GM18870 (cell line): ENCODE data around the gene ECPAS.
"Not testable (repeated sequence)": the region's sequence is repeated elsewhere in the genome, so short reads cannot be mapped to it uniquely, and the experiment has no call there.

Experiments
- ATAC-seq: cut with Tn5 transposase; IDR thresholded peaks from one replicate; pipeline ENCODE4 v1.9.1; 2021; ENCODE audit warnings: moderate library complexity; ENCODE audit not compliant: unreplicated experiment

ECPAS gene

DNA sequence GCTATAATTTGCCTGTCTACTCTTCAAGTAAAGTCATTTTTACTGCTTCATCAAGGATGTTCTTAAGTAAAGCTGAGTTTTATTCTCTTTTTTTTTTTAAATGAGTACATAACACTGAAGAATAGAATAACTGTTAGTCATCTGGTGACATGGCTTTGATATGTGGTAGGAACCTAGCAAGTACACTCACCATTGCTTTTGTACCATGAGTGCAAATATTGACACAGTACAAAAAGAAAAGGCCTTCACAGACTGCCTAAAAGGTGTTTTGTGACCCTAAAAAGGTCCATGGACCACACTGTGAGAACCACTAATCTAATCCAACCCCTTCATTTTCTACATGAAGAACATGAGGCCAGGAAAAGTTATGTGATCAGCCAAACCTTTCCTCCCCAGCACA, 55.0 kb downstream of the ECPAS start:
- ATAC-seq = no peak

DNA sequence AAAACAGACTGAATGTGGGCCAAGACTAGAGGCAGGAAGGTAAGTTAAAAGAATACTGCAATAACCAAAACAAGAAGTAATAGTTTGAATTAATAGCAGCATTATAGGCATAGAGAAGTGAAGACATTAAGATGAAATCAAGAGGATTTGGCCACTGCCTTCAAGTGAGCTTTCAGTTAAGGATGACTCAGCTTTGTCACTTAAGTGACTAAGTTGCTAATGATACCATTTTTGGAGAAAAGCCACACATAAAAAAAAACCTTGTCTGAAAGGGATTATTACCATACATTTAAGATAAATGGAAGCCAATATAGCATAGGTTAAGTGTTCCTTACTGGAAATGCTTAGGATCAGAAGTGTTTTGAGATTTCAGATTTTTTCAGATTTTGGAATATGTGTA, 57.0 kb downstream of the ECPAS start:
- ATAC-seq = no peak

DNA sequence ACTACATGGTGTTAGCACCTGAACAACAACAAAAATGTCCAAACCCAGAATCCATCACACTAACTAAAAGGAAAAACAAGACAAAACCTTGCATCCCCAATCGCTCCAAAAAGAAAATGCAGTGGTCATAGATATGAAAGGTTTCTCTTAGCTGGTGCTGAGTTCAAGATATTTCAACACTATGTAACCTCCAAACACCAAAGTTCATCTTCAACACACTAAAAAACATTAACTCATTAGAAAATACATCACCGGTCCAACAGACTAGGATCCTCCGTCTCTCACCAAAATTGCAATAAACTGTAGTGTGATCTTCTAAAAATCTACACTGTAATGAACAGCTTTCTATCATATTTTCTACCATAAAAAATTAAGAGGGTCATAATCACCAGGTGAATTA, 60.8 kb downstream of the ECPAS start:
- no peak for ATAC-seq

DNA sequence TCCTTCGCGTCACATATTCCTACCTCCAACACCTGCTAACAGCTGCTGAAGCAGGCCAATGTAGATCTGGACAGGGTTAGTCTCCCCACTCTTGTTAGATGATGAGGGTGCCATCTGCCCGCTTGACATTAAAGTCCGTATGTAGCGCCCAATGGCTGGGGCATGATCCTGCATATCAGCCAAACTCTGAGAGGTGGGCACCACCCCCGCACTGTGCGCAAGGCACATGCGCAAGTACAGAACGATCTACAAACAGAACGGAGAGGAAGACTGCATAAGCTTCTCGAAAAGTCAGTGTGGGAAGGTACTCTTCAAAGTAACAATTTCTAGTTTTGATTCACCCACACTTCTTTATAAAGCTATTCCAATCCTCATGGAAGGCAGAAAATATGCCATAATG, 69.8 kb downstream of the ECPAS start:
- ATAC-seq = no peak

DNA sequence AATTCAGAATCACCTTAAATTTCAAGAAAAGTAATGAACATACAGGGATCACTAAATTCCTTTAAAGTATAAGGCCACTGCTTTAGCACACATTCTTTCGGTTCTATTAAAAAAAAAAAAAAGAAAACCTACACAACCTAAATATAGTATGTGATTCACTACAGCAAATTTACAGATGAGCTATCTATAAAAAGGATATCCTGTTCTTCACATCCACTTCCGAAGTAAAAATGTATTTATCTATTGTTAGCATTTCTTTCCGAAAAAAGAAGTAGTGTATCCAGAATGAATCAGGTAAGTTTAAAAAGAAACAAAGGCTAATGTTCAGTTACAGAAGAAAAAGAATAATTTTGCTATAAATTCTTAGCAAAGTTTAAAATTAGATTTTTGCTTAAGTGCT, 70.2 kb downstream of the ECPAS start:
- ATAC-seq = no peak

DNA sequence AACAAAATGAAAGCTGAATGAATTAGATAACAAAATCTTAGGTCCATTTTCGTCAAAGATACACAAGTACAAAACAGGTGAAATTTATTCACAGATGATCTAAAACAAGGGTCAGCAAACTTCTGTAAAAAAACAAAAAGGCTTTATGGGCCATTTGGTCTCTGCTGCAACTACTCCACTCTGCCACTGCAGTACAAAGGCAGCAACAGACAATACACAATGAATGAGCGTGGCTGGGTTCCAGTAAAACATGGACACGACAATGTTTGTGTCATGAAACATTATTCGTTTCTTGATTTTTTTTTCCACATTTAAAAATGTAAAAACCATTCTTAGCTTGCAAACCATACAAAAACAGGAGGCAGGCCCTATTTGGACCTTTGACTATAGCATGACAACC, 71.9 kb downstream of the ECPAS start:
- no peak for ATAC-seq

DNA sequence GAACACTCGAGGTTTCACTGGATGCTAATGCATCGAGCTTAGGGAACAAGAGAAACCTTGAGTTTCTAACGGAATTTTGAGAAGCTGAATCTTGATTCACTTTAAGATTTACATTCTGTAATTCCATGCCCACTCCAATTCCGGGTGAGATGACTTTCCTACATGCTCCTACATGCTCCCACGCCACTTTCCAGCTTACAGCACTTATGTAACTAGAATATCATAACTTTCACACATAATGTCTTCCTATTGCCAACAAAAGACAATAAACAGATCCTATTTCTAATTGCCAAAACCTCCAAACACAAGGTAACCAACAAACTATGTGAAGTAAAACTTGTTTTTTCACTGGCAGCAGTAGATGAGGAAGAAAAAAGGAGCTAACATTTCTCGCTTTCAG, 72.9 kb downstream of the ECPAS start:
- no peak for ATAC-seq

DNA sequence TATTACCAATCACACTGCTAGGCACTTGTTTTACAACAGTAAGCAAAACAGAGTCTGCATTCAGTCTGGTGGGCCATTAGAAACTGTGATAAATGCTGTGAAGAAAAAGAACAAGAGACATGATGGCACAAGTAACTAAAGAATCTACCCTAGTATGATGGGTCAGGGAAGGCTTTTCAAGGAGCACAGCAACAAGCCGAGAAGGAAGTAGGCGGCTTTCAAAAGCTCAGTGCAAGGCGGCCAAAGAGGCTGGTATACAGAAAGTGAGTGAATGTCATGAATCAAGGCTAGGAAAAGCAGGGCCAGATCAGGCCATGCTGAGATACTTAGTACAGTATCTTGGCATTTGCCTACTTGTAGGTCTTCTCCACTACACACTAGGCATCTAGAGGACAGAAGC, 76.4 kb downstream of the ECPAS start:
- no peak for ATAC-seq

DNA sequence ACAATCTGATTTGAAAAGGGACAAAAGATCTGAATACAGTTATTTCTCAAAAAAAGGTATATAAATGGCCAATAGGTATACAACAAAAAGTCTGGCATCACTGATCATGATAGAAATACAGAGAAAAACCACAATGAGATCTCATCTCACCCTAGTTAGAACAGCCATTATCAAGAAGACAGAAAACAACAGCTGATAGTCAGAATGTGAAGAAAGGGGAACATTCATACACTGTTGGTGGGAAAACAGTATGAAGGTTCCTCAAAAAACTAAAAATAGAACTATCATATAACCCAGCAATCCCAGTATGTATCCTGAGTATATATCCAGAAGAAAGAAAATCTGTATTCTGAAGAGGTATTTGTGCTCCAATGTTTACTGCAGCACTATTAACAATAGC, 78.5 kb downstream of the ECPAS start:
- ATAC-seq = no peak

DNA sequence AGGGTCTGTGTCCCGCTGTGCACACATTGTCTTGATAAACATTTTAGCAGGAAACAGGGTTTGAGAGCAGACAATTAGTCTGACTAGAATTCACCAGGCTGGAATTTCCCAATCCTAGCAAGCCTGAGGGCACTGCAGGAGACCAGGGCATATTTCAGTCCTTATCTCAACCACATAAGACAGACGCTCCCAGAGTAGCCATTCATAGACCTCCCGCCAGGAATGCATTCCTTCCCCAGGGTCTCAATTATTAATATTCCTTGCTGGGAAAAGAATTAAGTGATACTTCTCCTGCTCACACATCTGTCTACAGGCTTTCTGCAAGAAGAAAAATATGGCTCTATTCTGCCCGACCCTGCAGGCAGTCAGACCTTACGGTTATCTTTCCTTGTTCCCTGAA, 82.7 kb downstream of the ECPAS start:
- not testable (repeated sequence) for ATAC-seq

DNA sequence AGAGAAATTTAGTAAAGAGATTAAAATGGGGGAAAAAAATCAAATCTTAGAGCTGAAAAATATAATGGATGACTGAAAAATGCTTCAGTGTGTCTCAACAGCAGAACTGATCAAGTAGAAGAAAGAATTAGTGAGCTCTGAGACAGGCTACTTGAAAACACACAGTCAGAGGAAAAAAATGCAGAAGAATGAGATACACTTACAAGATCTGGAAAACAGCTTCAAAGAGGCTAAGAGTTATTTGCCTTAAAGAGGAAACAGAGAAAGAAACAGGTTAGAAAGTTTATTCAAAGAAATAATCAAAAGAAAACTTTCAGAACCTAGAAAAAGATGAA, 83.7 kb downstream of the ECPAS start:
- ATAC-seq = no peak

DNA sequence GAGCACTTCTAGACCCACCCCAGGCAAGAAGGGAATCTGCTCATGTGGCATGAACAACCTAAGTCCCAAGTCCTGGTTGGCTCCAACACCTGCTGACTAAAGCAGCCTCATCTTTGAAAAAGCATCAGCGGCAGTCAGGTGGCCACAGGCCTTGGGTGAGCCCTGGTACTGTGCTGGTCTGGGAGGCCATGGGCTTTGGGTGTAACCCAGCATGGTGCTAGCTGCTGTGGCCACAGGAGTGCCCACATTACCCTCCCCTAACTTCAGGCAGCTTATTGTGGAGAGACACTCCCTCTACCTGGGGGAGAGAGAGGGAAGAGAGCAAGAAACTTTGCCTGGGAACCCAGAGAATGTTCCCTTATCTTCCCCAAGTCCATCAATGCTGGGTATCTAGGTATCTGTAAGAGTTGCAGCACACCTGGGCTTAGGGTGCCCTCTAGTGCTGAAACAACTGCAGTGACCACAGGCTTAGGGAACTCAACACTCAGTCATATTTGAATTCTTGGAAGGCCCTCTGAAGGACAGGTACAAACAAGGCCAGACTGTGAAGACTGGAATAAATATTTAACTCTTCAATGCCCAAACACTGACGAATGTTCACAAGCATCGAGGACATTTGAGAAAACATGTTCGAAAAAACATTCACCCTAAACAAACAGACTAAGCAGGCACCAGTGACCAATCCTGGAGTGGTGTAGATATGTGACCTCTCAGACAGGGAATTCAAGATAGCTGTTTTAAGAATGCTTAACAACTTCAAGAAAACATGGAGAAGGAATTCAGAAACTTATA, 84.2 kb downstream of the ECPAS start:
- ATAC-seq = no peak

DNA sequence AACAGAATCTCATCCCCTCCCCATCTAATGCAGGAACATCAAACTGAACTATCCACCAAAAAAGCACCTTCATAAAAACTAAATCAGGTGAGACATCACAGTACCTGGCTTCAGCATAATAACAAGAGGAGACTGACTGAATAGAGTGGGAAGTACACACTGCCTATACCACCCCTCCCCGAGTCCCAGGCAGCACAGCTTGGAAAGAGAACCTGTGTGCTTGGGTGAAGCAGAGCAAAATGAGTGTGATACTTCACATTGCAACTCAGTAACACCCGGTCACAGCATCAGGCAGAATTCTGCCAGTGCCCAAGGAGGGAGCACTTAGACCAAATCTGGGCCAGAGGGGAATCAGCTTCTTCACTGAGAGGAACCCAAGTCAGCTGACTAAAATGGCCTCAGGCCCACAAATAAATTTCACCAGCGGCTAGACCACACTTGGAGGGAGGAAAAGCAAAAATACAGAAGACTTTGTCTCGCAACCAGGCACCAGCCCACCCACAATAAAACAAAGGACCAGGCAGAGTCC, 84.9 kb downstream of the ECPAS start:
- no peak for ATAC-seq

DNA sequence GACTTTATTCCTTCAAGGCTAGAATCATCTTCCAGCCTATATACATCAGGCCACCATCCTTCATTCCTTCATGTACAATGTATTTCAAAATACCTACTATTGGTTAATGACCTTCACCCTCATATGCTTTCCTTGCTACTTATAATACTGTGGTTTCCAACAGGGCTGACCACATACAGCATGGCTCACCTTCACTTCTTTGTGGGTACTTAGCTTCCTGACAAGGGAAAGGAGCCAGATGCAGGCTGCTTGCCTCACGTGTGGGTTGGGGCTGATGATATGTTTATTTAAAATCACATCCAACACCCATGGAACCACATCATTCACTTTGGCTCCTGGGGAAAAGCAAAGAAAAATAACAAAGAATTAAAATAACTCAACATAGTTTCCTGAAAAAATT, 90.2 kb downstream of the ECPAS start:
- no peak for ATAC-seq

DNA sequence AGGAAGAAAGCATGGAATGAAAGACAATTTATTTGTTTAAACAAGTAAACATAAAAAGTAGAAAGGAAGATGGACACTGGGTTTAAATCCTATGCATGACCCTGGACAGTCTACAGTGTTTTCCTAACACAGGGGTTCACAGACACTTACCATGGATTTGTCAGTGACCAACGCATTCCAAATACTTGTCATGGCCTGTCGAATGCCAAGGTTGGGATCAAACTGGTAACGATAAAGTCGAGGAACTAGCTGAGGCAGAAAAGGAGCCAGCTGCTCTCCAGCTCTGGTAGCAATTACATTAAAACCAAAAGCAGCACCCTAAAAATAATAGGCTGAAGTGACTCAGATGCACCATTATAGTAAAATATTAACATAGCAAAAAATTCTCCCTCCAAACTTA, 94.8 kb downstream of the ECPAS start:
- ATAC-seq = no peak

DNA sequence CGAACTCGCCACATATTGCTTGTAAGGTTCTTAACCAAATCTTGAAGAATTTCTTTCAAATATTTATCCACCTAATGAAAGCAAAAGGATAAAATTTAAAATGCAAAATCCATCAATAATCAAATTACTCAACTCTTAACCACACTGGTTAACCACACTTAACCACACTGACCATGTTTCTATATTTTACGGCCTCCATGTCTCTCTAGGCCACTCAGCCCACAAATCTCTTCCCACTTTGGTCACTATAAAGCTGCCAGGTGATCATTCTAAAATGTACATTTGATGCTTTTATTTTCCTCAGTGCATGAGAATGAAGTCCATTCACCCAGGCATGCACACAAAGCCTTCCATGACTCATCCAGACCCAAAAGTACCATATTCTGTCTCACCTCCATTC, 97.8 kb downstream of the ECPAS start:
- ATAC-seq = no peak

DNA sequence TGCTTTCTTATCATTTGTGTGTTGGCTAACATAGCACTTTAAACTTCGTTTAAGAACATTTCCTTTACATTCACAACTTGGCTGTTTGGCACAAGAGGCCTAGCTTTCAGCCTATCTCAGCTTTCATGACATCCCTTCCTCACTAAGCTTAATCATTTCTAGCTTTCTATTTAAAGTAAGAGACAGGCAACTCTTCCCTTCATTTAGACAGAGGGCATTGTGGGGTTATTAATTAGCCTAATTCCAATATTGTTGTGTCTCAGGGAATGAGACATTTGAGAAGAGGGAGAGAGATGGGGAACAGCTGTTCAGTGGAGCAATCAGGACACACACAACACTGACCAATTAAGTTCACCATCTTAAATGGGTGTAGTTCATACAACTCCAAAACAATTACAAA, 103.2 kb downstream of the ECPAS start:
- ATAC-seq = no peak

DNA sequence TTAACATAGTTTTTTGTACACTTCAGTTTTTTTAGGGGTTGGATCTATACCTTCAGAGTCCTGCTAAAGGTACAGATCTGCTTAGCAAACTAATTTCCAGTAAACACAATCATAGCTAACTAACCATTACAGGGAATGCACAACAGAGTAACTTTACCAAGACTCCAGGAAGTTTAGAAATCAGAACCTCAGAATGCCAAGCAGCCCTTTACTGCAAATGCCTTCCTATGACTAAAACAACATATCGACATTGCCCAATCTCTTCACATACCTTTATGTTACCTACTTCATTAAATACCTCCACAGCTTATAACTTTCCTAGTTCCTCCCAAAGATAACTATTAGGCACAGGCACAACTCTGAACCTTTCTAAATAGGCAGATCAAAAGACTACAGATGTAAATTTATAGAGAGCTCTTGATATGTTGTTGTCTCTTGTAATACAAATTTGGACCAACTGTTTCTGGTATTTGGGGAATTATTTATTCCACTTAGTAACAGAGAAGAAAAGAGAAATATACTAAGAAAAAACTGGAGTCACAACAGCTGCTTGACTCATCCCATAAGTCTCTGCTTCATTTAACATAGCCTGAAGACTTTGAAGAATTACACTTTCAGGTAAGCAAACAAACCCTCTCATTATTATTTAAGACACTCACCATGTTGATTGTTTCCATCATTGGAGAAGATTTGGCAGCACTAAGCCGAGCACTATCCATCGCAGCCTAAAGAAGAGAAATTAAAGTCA, 108.2 kb downstream of the ECPAS start:
- ATAC-seq = no peak

DNA sequence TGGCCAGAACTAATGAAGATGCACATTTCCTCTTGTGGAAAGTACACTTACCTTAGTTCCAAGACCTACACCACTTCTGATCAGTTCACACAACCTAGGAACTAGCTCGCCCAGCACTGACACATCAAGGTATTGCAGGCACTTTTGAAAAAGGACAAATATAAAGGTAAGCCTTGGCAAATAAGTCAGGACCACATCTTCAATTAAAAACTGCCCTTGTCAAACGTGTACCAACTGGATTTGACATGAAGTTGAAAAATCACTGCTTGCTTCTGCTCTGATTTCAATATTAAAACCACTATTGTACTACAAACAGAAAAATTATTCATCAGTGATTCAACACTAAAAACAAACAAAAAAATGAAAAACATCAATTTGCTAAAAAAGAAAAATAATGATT, 109.1 kb downstream of the ECPAS start:
- ATAC-seq = no peak

DNA sequence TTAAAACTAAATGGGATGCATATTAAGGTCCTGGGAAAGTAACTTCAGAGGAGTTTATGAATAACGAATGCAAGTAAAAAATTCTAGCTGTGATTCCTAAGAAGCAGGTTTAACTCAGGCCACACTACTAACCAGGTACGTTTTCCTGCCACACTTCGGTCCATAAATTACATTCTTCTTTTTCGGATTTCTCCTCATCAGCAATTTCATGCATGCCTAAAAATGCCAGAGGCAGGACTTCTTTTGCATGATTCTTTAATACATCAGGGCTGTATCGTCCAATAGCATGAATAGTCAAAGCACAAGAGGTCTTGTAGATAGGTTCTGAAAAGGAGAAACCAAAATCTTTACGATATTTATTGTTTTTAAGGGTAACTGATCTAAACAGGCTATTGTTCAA, 111.9 kb downstream of the ECPAS start:
- no peak for ATAC-seq

DNA sequence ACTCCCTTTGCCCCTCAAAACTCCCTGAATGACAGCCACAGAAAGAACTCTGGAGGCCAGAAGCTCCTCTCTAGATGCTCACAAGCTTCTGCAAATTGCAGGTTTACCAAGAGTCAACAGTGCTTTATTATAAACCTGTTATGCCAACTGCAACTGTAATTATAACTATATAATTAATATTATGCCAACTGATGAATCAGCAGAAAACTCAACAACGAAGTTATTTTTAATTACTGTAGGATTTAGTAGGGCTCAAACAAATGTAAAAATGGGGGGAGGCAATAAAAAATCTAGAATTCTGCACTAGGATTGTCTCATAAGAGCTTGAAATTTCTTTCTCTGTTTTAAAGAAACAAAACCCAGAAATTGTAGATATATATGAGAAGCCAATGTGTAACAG, 117.2 kb downstream of the ECPAS start:
- ATAC-seq = no peak

DNA sequence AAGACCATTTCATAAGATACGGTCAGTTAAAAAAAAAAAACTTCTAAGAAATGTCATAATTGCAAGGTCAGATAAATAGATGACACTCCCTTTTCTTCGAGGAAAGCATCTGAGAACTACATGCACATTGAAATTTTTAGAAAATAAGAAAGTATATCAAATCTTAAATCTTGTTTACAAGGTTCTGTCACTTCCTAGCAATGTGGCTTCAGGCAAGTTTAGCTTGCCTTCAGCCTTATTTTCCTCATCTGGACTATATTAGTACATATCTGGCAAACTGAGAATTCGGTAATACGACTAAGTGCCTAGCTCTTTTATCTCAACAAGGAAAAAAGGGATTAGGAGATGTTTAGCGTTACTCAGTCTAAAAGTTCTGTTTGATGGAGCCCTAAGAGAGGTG, 121.7 kb downstream of the ECPAS start:
- no peak for ATAC-seq

DNA sequence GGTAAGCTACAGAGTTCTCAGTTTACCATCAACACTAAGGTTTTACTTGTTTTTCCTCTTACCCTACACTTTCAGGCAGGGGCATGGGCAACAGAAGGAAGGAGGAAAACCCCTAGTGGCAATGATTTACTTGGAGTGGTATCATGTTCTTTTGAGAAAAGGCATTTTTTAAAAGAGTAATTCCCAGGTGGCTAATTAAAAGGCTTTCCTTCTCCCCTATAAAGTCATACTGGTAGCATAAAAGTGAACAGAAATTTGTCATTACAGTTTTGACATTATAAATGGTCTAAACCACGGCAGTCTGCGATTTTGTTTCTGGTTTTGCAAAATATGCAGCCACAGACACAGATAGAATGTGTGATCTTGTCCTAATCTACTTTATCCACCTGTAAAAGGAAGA, 123.3 kb downstream of the ECPAS start:
- ATAC-seq = no peak
